HG03354 (cell line): Measurements from ENCODE around the gene KCNAB1.
"Not testable (repeated sequence)": the region's sequence is repeated elsewhere in the genome, so short reads cannot be mapped to it uniquely, and the experiment has no call there.

Experiments
- ATAC-seq: cut with Tn5 transposase; IDR thresholded peaks from one replicate; pipeline ENCODE4 v1.9.1; 2021; ENCODE audit warnings: mild to moderate bottlenecking; ENCODE audit not compliant: unreplicated experiment, poor library complexity, severe bottlenecking

Gene KCNAB1

GRCh38 chr3:156256256-156256655 lies 135.9 kb downstream of the KCNAB1 start:
- no peak for ATAC-seq

- no peak for ATAC-seq
Measured at GRCh38 chr3:156256945-156257344, 136.6 kb downstream of the KCNAB1 start.

- ATAC-seq: no peak
Measured at GRCh38 chr3:156258301-156258700, 137.9 kb downstream of the KCNAB1 start.

GRCh38 chr3:156259896-156260295 lies 139.5 kb downstream of the KCNAB1 start:
- ATAC-seq: no peak

GRCh38 chr3:156260331-156260730 lies 140.0 kb downstream of the KCNAB1 start:
- no peak for ATAC-seq

GRCh38 chr3:156264771-156265170 lies 144.4 kb downstream of the KCNAB1 start:
- ATAC-seq: no peak

GRCh38 chr3:156271508-156271907 lies 151.1 kb downstream of the KCNAB1 start:
- no peak for ATAC-seq

- ATAC-seq: no peak
Measured at GRCh38 chr3:156271995-156272719, 151.8 kb downstream of the KCNAB1 start.

GRCh38 chr3:156273111-156273694 lies 152.8 kb downstream of the KCNAB1 start:
- ATAC-seq: no peak

- ATAC-seq: no peak
Measured at GRCh38 chr3:156274791-156275190, 154.4 kb downstream of the KCNAB1 start.

GRCh38 chr3:156284637-156285036 lies 164.3 kb downstream of the KCNAB1 start:
- not testable (repeated sequence) for ATAC-seq

- no peak for ATAC-seq
Measured at GRCh38 chr3:156285626-156286025, 165.2 kb downstream of the KCNAB1 start.

- no peak for ATAC-seq
Measured at GRCh38 chr3:156290924-156291271, 170.5 kb downstream of the KCNAB1 start.

GRCh38 chr3:156291272-156292123 lies 171.1 kb downstream of the KCNAB1 start:
- peak; percentile 72 for ATAC-seq

GRCh38 chr3:156293566-156293965 lies 173.2 kb downstream of the KCNAB1 start:
- ATAC-seq: no peak

GRCh38 chr3:156297582-156297981 lies 177.2 kb downstream of the KCNAB1 start:
- ATAC-seq: no peak

GRCh38 chr3:156298014-156298413 lies 177.6 kb downstream of the KCNAB1 start:
- ATAC-seq: no peak

- ATAC-seq: no peak
Measured at GRCh38 chr3:156298938-156299337, 178.6 kb downstream of the KCNAB1 start.

- ATAC-seq: no peak
Measured at GRCh38 chr3:156299569-156299968, 179.2 kb downstream of the KCNAB1 start.

- no peak for ATAC-seq
Measured at GRCh38 chr3:156300371-156300770, 180.0 kb downstream of the KCNAB1 start.
